ENCODE data around the gene PYGL.

PYGL gene

GRCh38 chr14:50865391-50866076, 78.7 kb downstream of the PYGL start:
- DNase-seq: no peak

DNA sequence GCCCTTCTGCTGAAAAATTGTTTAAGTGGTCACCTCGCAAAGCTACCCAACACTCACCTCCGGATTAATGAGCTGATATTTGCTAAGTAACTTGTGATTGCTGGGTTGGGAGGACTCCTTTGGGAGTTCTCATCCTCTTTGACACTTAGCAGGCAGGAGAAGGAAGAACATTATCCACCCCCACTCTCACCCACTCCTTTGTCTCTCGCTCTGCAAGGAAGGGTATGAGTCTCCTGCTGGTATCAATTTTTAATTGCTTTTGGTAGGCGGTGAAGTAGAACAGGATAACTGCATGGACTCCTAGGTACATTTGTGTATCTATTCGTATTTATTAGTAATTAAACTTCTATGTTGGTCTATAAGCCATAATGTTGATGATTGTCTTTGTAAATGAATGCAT, 79.3 kb downstream of the PYGL start:
- no peak for DNase-seq

GRCh38 chr14:50864237-50864636, 80.0 kb downstream of the PYGL start:
- DNase-seq: no peak

GRCh38 chr14:50862036-50862570, 82.2 kb downstream of the PYGL start:
- DNase-seq: no peak

GRCh38 chr14:50860478-50861086, 83.7 kb downstream of the PYGL start:
- DNase-seq: peak; percentile 73

DNA sequence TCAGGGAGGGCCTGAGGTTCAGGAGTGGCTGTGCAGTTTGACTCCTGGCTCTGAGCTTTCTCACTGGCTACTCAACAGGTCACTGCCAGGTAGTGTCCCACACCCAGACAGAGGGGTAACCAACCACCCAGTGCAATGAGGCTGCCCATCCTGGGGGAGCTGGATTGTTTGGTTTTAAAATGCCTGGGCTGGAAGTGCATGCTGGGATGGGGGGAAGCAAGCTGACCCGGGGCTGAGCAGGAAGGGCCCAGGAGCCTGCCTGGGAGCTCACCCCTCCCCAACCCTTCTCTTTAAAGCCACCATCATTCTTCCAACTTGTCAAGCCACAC, 85.0 kb downstream of the PYGL start:
- no peak for DNase-seq

GRCh38 chr14:50856660-50857059, 87.6 kb downstream of the PYGL start:
- DNase-seq: no peak

GRCh38 chr14:50855558-50855957, 88.7 kb downstream of the PYGL start:
- DNase-seq: no peak
